Right cardiac atrium (tissue), 5 donors: ENCODE measurements around the gene RIPOR3. TPM values are rescaled to one million over a fixed set of nuclear protein-coding genes. Genes with fewer than 3 reads are reported as not detected.
"Not testable (repeated sequence)": the region's sequence is repeated elsewhere in the genome, so short reads cannot be mapped to it uniquely, and the experiment has no call there.

Source experiments
- ATAC-seq, 2 donors: fragments of 200-7000 bp; cut with Tn5 transposase; one replicate each; pipeline versions ENCODE4 v1.8.0 to v1.9.1; 2020; ENCODE audit warnings: moderate library complexity in 2 of 2, mild to moderate bottlenecking in 1 of 2
- DNase-seq, 3 donors: peaks; one replicate each; pipeline ENCODE4 v3.0.0-alpha.2; 2020
- H3K27ac ChIP-seq: one replicate; pipeline ENCODE4 v1.5.1; 2013; ENCODE audit warnings: mild to moderate bottlenecking, low read length, control low read depth, moderate library complexity
- H3K27me3 ChIP-seq: one replicate; pipeline ENCODE4 v1.6.1; 2013; ENCODE audit not compliant: control insufficient read depth, insufficient read depth
- H3K4me1 ChIP-seq: one replicate; pipeline ENCODE4 v1.6.1; 2013; ENCODE audit warnings: low read length; ENCODE audit not compliant: control insufficient read depth, insufficient read depth
- H3K4me3 ChIP-seq: one replicate; pipeline ENCODE4 v1.5.1; 2013; ENCODE audit warnings: low read length, control low read depth
- H3K9me3 ChIP-seq: one replicate; pipeline ENCODE4 v1.6.1; 2013; ENCODE audit warnings: low read length; ENCODE audit not compliant: control insufficient read depth
- WGBS: extraction: QIAGEN DNeasy Blood & Tissue Kit; methylation state at CpG from one replicate; pipeline ENCODE4 v1.1.7; 2013; 5-methylcytosine and 5-hydroxymethylcytosine counted together
- intact Hi-C, 4 donors: fragments of 100-400 bp; cut with DNase I; formaldehyde crosslinking; loops; one replicate each; pipeline versions ENCODE4 v1.11.0 to v1.14.0; 2022 to 2023
- microRNA-seq, 2 donors: library from miRNA; unstranded; fragments of <30 nt; microRNA quantifications; one replicate each; pipeline ENCODE4 v1.2.0, GENCODE V29; 2020 to 2021
- polyA plus RNA-seq: library from polyadenylated mRNA; stranded (reverse); fragments of 200-250 nt; gene quantifications from one replicate; pipeline ENCODE4 v1.2.3, GENCODE V29; 2013
- total RNA-seq, 4 donors: library from RNA; stranded (reverse); fragmentation: NEBNext Ultra II Directional; extraction: Animal tissue kit (Norgen Biotek cat#: 25700); gene quantifications; one replicate each; pipeline ENCODE4 v1.2.1, GENCODE V29; 2021
- donor health status: healthy with polysubstance abuse.
- donor health status: DM: no; HTN: yes; CAD: no.
- donor health status: DM: no; HTN: no; CAD: no.
- donor health status: DM: no; HTN: yes; CAD: no; lungs with severe emphysema.
- donor health status: DM: yes; HTN: yes; CAD: no.

Gene RIPOR3
- total and polyA plus RNA-seq, 5 donors: 2.1 to 12.9 (median 3.5) TPM

DNA sequence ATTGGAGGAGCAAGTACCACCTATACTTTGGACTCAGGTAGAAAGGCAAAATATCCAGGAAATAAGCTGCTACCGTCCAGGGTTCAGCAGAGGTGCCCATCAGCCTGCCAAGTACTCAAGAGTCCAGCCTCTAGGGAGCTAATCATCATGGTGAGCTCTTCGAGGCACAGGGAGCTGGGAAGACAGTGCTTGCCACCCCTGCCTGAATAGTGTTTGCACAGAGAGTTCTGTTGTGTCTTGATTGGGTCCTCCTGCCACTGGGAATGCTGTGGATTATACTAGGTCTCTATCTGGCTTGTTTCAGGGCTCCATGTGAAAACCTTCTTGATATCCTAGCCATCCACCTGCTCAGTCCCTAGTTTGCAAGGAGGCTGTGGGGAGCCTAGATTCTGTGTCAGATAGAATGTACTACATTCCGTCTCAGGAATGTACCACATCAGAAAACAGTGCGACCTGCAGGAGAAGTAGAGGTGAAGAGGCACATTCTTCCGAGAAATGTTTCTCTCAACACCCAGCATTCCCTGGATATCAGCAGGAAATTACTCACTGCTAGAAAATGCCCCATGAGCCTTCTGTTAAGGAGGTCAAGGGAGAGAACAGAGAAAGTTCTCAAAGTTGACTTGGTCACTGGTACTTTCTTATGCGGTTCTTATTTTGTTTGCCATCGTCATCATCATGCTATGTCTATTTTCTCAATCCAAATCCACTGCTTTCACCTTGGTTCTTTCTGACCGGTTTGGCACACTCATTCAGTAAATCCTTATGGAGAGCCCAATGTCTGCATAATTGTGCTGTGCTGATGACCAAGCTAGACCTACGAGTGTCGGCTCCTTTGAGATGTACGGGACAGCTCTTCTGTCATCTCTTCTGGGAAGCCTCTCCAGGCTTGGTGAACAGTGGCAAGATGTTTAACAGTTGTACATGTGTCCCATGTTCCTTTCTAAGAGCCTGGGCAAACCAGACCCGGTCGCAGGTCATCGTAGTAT lies 150.4 kb downstream of the RIPOR3 start:
- DNase-seq: no peak
- peak; percentile 84 to 89 for ATAC-seq
- WGBS: 58% methylated on average over 14 of the region's 14 CpGs
- H3K9me3 ChIP-seq: no peaks in the 10 kb centered on the region
- peak overlapping the region; percentile 37 for H3K27ac ChIP-seq
- H3K27me3 ChIP-seq: no peaks in the 10 kb centered on the region
- H3K4me3 ChIP-seq: no peak overlapping the region
- H3K4me1 ChIP-seq: peaks cover 17% of the 10 kb centered on the region
- intact Hi-C loops: no loop called here

DNA sequence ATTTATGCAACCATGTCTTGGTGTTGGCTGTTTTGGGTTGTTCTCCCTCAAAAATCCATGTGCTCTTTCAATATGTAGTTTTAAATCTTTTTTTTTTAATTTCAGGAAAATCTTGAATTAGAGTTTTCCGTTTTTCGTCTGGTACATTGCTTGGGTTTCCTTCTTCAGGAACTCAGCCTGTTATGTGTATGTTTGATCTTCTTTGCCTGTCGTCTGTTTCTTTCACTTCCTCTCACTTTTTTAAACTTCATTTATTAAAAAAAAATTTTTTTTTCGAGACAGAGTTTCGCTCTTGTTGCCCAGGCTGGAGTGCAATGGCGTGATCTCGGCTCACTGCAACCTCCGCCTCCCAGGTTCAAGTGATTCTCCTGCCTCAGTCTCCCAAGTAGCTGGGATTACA lies 151.5 kb downstream of the RIPOR3 start:
- DNase-seq, ATAC-seq, H3K4me3 ChIP-seq, intact Hi-C loops, H3K27me3 ChIP-seq, H3K27ac ChIP-seq, H3K9me3 ChIP-seq: not testable (repeated sequence)
- peaks cover 17% of the 10 kb centered on the region for H3K4me1 ChIP-seq
- WGBS: 94% methylated on average over 8 of the region's 8 CpGs

DNA sequence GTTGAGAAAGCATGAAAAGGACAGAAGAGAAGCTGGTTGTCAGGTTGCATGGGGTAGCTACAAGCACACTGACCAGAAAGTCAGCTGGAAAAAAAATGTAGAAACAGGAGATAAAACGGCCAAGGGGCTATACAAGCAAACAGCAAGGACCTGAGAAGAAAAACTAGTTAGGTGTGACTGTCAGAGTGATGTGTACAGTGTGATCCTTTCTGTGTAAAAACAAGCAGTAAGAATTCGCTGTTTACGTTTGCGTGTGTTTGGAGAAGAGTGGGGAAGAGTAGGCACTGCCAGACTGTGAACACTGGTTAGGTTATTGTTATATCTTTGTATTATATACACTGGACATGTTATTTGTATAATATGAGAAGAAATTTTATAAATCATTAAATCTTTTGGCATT lies 153.1 kb downstream of the RIPOR3 start:
- peaks cover 21% of the 10 kb centered on the region for H3K4me1 ChIP-seq
- no peaks in the 10 kb centered on the region for H3K27me3 ChIP-seq
- no peaks in the 10 kb centered on the region for H3K9me3 ChIP-seq
- 75% methylated on average over 4 of the region's 4 CpGs for WGBS
- no peak overlapping the region for H3K27ac ChIP-seq
- no peak for ATAC-seq
- DNase-seq: no peak
- intact Hi-C loops: no loop called here
- no peak overlapping the region for H3K4me3 ChIP-seq

GRCh38 chr20:50537546-50538201 lies 153.7 kb downstream of the RIPOR3 start:
- intact Hi-C loops: no loop called here
- WGBS: 84% methylated on average over 7 of the region's 7 CpGs

DNA sequence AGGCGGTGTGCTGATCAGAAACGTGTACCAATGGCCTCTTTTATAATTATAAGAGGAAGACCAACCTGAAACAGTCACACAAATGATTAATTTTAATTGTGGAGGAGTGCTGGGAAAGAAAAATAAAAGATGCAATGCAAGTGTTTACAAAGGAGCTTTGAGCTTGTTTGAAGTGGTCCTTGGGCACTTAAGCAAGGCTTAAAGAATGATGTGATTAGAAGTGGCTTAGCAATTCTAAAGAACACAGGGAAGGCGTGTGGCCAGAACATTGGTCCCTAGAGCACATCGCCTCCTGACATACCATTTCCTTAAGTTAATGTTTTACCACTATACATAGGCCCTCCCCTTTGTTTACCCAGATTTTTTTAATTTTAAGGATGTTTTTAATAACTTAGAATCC lies 155.0 kb downstream of the RIPOR3 start:
- Histone ChIP-seq H3K27me3 (no peaks in the 10 kb centered on the region), H3K27ac (no peak overlapping the region), H3K4me1 (peaks cover 17% of the 10 kb centered on the region), H3K4me3 (no peak overlapping the region), H3K9me3 (no peaks in the 10 kb centered on the region)
- DNase-seq (no peak), ATAC-seq (no peak)
- intact Hi-C loops: no loop called here
- WGBS: 87% methylated on average over 4 of the region's 4 CpGs

More at GRCh38 chr20:50537546-50538201, 153.7 kb downstream of the RIPOR3 start:
- ATAC-seq (no peak), DNase-seq (no peak)
- no peak overlapping the region for H3K27ac ChIP-seq
- H3K27me3 ChIP-seq: no peaks in the 10 kb centered on the region
- no peak overlapping the region for H3K4me3 ChIP-seq
- H3K4me1 ChIP-seq: peaks cover 22% of the 10 kb centered on the region
- H3K9me3 ChIP-seq: no peaks in the 10 kb centered on the region

Small RNA genes lying within 50 kb of the gene (microRNA-seq; reads per million reads assigned to microRNA genes)
- gene MIR1302-5 (0 reads per million in 2 donors), gene MIR645 (0 reads per million in 2 donors)

Other genes with a start within 250 kb of the RIPOR3 start
- 10 to 100 TPM; 22.5 to 37.4 (median 27.2) TPM for gene PTPN1, start 181.2 kb downstream of the RIPOR3 start, total RNA-seq
- 20.8 TPM for gene PTPN1, start 181.2 kb downstream of the RIPOR3 start, polyA plus RNA-seq
- gene PARD6B, start 40.0 kb upstream of the RIPOR3 start, total RNA-seq: 1 to 10 TPM; 2.5 to 5.2 (median 3.5) TPM
- gene PARD6B, start 40.0 kb upstream of the RIPOR3 start, polyA plus RNA-seq: 0.93 TPM
- gene BCAS4, start 103.5 kb upstream of the RIPOR3 start, total RNA-seq: 1 to 10 TPM; 1.6 to 3.5 (median 2.2) TPM
- gene BCAS4, start 103.5 kb upstream of the RIPOR3 start, polyA plus RNA-seq: 2.4 TPM
- gene ADNP, start 239.9 kb upstream of the RIPOR3 start, total RNA-seq: 10 to 100 TPM; 35.7 to 44.1 (median 39.6) TPM
- gene ADNP, start 239.9 kb upstream of the RIPOR3 start, polyA plus RNA-seq: 16.3 TPM